Astrocyte (in vitro differentiated cells and primary cell): Measurements from ENCODE around the gene CACNA1E. TPM values are rescaled to one million over a fixed set of nuclear protein-coding genes. Genes with fewer than 3 reads are reported as not detected.

Source experiments
- DNase-seq: peaks from one replicate; pipeline ENCODE4 v3.0.0-alpha.2; 2010; ENCODE audit warnings: low read depth
- FAIRE-seq: peaks from 2 replicates; lab custom pipeline; 2011; peaks lifted over from hg19 to GRCh38; lab: Jason Lieb, UNC
- H2AFZ ChIP-seq: 2 replicates; pipeline ENCODE4 v1.6.0; 2012; ENCODE audit warnings: low read depth, low read length, inconsistent platforms
- H3K27ac ChIP-seq: 2 replicates; pipeline ENCODE4 v1.5.1; 2011; ENCODE audit warnings: low read depth, low read length, inconsistent platforms
- H3K27me3 ChIP-seq: 2 replicates; pipeline ENCODE4 v1.6.0; 2011; ENCODE audit warnings: low read length, inconsistent platforms; ENCODE audit not compliant: insufficient read depth
- H3K36me3 ChIP-seq: 2 replicates; pipeline ENCODE4 v1.5.1; 2011; ENCODE audit warnings: low read length, inconsistent platforms; ENCODE audit not compliant: insufficient read depth
- H3K4me1 ChIP-seq: 2 replicates; pipeline ENCODE4 v1.5.1; 2011; ENCODE audit warnings: low read length, inconsistent platforms; ENCODE audit not compliant: insufficient read depth
- H3K4me2 ChIP-seq: 2 replicates; pipeline ENCODE4 v1.6.0; 2012; ENCODE audit warnings: low read length, inconsistent platforms
- H3K4me3 ChIP-seq: 2 replicates; pipeline ENCODE4 v1.5.1; 2011; ENCODE audit warnings: low read depth, mild to moderate bottlenecking, low read length, inconsistent platforms; ENCODE audit not compliant: insufficient read depth
- H3K79me2 ChIP-seq: 2 replicates; pipeline ENCODE4 v1.6.0; 2012; ENCODE audit warnings: mild to moderate bottlenecking, low read length, inconsistent platforms; ENCODE audit not compliant: insufficient read depth
- H3K9ac ChIP-seq: 2 replicates; pipeline ENCODE4 v1.6.0; 2012; ENCODE audit warnings: mild to moderate bottlenecking, low read length, inconsistent platforms
- H3K9me3 ChIP-seq: 2 replicates; pipeline ENCODE4 v1.5.1; 2012; ENCODE audit warnings: low read depth, mild to moderate bottlenecking, low read length, inconsistent platforms; ENCODE audit not compliant: insufficient read depth
- H4K20me1 ChIP-seq: 2 replicates; pipeline ENCODE4 v1.6.0; 2012; ENCODE audit warnings: low read length, inconsistent platforms; ENCODE audit not compliant: insufficient read depth
- H3K27ac Mint-ChIP-seq: one replicate; pipeline ENCODE4 v1.8.0; 2021; ENCODE audit warnings: mild to moderate bottlenecking, mixed read lengths; ENCODE audit not compliant: unreplicated experiment
- H3K27me3 Mint-ChIP-seq: one replicate; pipeline ENCODE4 v1.8.0; 2021; ENCODE audit warnings: low read depth, mixed read lengths; ENCODE audit not compliant: unreplicated experiment
- H3K36me3 Mint-ChIP-seq: one replicate; pipeline ENCODE4 v1.8.0; 2021; ENCODE audit warnings: low read depth, mixed read lengths; ENCODE audit not compliant: unreplicated experiment
- H3K4me1 Mint-ChIP-seq: one replicate; pipeline ENCODE4 v1.8.0; 2021; ENCODE audit warnings: low read depth, mixed read lengths; ENCODE audit not compliant: unreplicated experiment
- H3K4me3 Mint-ChIP-seq: one replicate; pipeline ENCODE4 v1.8.0; 2021; ENCODE audit warnings: mild to moderate bottlenecking, moderate library complexity, mixed read lengths; ENCODE audit not compliant: unreplicated experiment
- H3K9me3 Mint-ChIP-seq: one replicate; pipeline ENCODE4 v1.8.0; 2021; ENCODE audit warnings: mild to moderate bottlenecking, mixed read lengths; ENCODE audit not compliant: unreplicated experiment
- CTCF ChIP-seq: IDR thresholded peaks from 2 replicates; pipeline ENCODE4 v1.5.1; 2011; ENCODE audit warnings: low read depth, mild to moderate bottlenecking, inconsistent platforms, low read length, moderate library complexity; ENCODE audit not compliant: insufficient read depth
- EZH2 ChIP-seq: IDR thresholded peaks from 2 replicates; pipeline ENCODE4 v1.6.1; 2012; ENCODE audit warnings: mild to moderate bottlenecking, low read length, inconsistent platforms; ENCODE audit not compliant: insufficient read depth
- total RNA-seq: library from RNA; stranded (reverse); gene quantifications from 2 replicates; pipeline ENCODE4 v1.2.1, GENCODE V29; 2021

Gene CACNA1E
- total RNA-seq, 1 donor from 2014 or later: 0.07 TPM

GRCh38 chr1:181608948-181609347, 125.6 kb downstream of the CACNA1E start:
- no peaks in the 10 kb centered on the region for H3K36me3 Mint-ChIP-seq
- no peaks in the 10 kb centered on the region for H3K4me1 ChIP-seq
- peaks cover 26% of the 10 kb centered on the region for H3K27me3 Mint-ChIP-seq
- H3K9ac ChIP-seq: no peak overlapping the region
- no peak overlapping the region for H3K4me3 ChIP-seq
- no peaks in the 10 kb centered on the region for H3K4me1 Mint-ChIP-seq
- H3K4me3 Mint-ChIP-seq: no peak overlapping the region
- FAIRE-seq (no peak), DNase-seq (no peak)
- no peaks in the 10 kb centered on the region for H3K36me3 ChIP-seq
- H3K9me3 ChIP-seq: no peaks in the 10 kb centered on the region
- TF ChIP-seq EZH2 (no peak), CTCF (no peak)
- no peaks in the 10 kb centered on the region for H3K79me2 ChIP-seq
- no peaks in the 10 kb centered on the region for H3K27me3 ChIP-seq
- H3K27ac ChIP-seq: no peak overlapping the region
- no peak overlapping the region for H3K27ac Mint-ChIP-seq
- no peak overlapping the region for H3K4me2 ChIP-seq
- no peak overlapping the region for H2AFZ ChIP-seq
- no peaks in the 10 kb centered on the region for H4K20me1 ChIP-seq
- peaks cover 6% of the 10 kb centered on the region for H3K9me3 Mint-ChIP-seq

- no peaks in the 10 kb centered on the region for H3K27me3 ChIP-seq
- no peaks in the 10 kb centered on the region for H4K20me1 ChIP-seq
- no peak overlapping the region for H2AFZ ChIP-seq
- no peaks in the 10 kb centered on the region for H3K4me1 Mint-ChIP-seq
- H3K4me3 Mint-ChIP-seq: no peak overlapping the region
- peaks cover 19% of the 10 kb centered on the region for H3K27me3 Mint-ChIP-seq
- H3K9me3 Mint-ChIP-seq: peaks cover 6% of the 10 kb centered on the region
- no peak overlapping the region for H3K27ac ChIP-seq
- no peak overlapping the region for H3K27ac Mint-ChIP-seq
- no peak overlapping the region for H3K9ac ChIP-seq
- no peak overlapping the region for H3K4me2 ChIP-seq
- no peaks in the 10 kb centered on the region for H3K9me3 ChIP-seq
- TF ChIP-seq EZH2 (no peak), CTCF (no peak)
- H3K36me3 Mint-ChIP-seq: no peaks in the 10 kb centered on the region
- H3K36me3 ChIP-seq: no peaks in the 10 kb centered on the region
- H3K4me1 ChIP-seq: no peaks in the 10 kb centered on the region
- no peaks in the 10 kb centered on the region for H3K79me2 ChIP-seq
- FAIRE-seq: no peak
- no peak overlapping the region for H3K4me3 ChIP-seq
- DNase-seq: no peak
These were observed 128.8 kb downstream of the CACNA1E start for GRCh38 chr1:181612100-181612499.

GRCh38 chr1:181618559-181618958, 135.2 kb downstream of the CACNA1E start:
- Mint-ChIP-seq H3K9me3 (peaks cover 3% of the 10 kb centered on the region), H3K4me3 (no peak overlapping the region), H3K4me1 (no peaks in the 10 kb centered on the region), H3K36me3 (no peaks in the 10 kb centered on the region), H3K27ac (no peak overlapping the region), H3K27me3 (peaks cover 3% of the 10 kb centered on the region)
- no peak overlapping the region for H3K9ac ChIP-seq
- no peak overlapping the region for H3K4me3 ChIP-seq
- no peak overlapping the region for H3K4me2 ChIP-seq
- H3K79me2 ChIP-seq: no peaks in the 10 kb centered on the region
- no peak for TF ChIP-seq CTCF
- TF ChIP-seq EZH2: no peak
- DNase-seq (no peak), FAIRE-seq (no peak)
- H3K36me3 ChIP-seq: no peaks in the 10 kb centered on the region
- no peaks in the 10 kb centered on the region for H3K4me1 ChIP-seq
- no peaks in the 10 kb centered on the region for H3K9me3 ChIP-seq
- no peaks in the 10 kb centered on the region for H4K20me1 ChIP-seq
- no peak overlapping the region for H3K27ac ChIP-seq
- no peak overlapping the region for H2AFZ ChIP-seq
- no peaks in the 10 kb centered on the region for H3K27me3 ChIP-seq
